ENCODE data around the gene SLC29A1.

SLC29A1 gene

DNA sequence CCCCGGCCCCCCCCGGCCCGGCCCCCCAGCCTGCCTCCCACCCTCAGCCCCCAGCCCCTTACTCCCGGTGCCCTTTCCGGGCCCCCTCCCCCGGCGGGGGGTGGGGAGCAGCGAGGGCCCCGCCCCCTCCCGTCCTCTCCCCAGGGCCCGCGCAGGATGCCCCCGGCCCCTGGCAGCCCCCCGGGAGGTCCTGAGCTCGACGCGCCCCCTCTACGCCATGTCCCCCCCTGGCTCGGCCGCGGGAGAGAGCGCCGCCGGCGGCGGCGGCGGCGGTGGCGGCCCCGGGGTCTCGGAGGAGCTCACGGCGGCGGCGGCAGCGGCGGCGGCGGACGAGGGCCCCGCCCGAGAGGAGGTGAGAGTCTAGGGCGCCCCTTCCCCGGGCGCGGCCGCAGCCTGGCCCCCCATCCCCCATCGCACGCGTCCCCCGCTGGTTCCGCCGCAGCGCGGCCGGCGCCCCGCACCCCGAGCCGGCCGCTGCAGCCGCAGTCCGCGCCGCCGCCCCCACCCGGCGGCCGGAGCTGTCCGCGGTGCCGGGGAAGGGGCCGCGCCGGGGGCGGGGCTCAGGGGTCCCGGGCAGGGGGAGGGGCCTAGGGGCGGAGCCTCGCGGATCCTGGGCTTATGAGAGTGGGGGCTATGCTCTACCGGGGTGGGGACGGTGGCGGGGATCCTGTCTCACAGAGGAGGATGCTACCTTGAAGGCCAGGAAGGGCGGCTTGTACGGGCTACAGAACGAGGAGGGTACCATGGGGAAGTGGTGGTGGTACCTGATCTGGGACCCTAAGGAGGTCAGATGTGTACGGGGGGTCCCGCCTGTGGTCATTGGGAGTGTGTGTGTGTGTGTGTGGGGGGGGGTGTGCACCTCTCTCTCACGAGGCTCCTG, 47.4 kb downstream of the SLC29A1 start:
- no peak for DNase-seq

DNA sequence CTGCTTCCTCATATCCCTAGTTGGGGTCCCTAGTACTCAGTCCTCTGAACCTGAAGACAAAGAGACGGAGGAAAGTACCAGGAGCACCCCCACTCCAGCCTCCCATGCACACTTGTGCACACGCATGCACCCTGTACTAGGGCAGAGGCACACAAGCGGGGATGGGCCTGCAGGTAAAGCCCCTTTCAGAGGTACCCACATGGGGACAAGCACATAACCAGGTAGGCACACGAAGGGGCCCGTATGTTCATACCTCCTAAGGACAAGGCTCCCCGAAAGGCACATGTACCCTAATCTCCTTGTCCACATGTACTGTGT, 48.0 kb downstream of the SLC29A1 start:
- no peak for DNase-seq

DNA sequence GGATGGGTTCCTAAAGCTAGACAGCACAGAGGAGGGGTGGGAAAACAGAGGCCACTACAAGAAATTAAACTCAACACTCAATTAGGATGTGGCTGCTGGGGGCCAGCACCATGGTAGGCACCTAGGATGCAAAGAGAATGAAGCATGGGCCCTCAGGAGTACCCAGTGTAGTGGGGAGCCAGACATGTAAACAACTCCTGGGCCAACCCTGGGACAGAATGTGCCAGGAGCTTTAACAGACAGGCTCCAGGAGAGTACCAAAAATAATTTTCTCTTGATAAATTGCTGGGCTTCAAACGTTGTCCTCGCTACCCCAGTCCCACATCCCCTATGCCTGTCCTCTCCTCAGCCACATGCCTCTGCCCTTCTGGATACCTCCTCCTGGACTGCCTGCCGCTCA, 48.5 kb downstream of the SLC29A1 start:
- DNase-seq, result no peak

DNA sequence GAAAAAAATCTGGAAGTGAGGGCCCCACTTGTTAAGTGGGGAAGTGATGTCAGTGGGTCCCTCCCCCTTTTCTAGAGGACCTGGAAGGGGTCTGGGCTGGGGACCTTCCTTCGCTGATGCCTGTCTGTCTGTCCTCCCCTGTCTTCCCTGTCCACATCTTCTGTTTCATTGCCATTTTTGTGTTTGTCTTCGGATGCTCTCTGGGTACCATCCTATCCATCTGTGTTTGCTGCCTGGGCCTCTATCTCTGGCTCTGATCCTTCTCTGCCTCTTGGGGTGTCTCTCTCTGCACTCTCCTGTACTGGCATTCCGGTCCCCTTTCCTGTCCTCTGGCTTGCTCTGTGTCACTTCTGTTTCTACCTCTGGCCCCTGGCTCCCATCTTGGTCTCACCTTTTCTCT, 49.1 kb downstream of the SLC29A1 start:
- DNase-seq, result no peak

DNA sequence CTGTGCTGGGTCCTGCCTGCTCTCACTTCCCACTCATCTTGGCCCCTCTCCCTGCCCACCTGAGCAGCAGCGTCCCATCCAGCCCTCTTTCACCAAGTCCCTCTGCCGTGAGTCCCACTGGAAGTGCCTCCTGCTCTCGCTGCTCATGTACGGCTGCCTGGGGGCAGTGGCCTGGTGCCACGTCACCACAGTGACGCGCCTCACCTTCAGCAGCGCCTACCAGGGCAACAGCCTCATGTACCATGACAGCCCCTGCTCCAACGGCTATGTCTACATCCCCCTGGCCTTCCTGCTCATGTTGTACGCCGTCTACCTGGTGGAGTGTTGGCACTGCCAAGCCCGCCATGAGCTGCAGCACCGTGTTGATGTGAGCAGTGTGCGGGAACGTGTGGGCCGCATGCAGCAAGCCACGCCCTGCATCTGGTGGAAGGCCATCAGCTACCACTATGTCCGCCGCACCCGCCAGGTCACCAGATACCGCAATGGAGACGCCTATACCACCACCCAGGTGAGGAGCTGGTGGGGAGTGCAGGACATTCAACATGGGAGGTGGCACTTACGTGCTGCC, 49.7 kb downstream of the SLC29A1 start:
- DNase-seq, result no peak

DNA sequence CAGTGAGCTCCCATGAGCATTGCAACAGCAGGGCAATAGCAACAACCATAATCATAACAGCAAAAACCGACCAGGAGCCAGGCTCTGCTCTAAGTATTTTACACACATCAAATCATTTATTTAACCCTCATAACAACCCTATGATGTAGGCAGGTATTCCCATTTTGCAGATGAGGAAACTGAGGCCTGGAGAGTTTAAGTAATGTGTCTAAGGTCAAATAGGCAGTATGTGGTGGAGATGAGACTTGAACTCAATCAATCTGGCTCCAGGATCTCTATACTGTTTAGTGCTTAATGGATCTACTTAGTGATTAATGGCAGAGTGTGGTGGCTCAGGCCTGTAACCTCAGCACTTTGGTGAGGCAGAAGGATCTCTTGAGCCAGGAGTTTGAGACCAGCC, 50.2 kb downstream of the SLC29A1 start:
- DNase-seq, result no peak

DNA sequence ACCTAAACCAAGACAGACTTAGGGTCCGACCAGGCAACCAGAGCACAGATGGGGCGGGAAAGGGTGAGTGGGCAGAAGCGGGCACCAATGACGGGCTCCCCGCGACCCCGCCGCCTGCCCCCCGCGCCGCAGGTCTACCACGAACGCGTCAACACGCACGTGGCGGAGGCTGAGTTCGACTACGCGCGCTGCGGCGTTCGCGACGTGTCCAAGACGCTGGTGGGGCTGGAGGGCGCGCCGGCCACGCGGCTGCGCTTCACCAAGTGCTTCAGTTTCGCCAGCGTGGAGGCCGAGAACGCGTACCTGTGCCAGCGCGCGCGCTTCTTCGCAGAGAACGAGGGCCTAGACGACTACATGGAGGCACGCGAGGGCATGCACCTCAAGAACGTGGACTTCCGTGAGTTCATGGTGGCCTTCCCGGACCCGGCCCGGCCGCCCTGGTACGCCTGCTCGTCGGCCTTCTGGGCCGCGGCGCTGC, 51.9 kb downstream of the SLC29A1 start:
- no peak for DNase-seq

DNA sequence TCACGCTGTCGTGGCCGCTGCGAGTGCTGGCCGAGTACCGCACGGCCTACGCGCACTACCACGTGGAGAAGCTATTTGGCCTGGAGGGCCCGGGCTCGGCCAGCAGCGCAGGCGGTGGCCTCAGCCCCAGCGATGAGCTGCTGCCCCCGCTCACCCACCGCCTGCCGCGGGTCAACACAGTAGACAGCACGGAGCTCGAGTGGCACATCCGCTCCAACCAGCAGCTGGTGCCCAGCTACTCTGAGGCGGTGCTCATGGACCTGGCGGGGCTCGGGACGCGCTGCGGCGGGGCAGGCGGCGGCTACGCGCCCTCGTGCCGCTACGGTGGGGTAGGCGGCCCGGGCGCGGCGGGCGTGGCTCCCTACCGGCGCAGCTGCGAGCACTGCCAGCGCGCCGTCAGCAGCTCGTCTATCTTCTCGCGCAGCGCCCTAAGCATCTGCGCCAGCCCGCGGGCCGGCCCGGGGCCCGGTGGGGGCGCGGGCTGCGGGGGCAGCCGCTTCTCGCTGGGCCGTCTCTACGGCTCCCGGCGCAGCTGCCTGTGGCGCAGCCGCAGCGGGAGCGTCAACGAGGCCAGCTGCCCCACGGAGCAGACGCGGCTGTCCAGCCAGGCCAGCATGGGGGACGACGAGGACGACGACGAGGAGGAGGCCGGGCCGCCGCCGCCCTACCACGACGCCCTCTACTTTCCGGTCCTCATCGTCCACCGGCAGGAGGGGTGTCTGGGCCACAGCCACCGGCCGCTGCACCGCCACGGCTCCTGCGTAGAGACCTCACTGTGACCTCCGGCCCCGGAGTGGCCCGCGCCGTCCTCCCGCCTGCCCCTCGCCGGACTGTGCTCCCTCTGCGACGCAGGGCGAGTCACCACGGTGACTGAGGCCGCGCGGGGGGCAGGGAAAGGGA, 52.6 kb downstream of the SLC29A1 start:
- no peak for DNase-seq

DNA sequence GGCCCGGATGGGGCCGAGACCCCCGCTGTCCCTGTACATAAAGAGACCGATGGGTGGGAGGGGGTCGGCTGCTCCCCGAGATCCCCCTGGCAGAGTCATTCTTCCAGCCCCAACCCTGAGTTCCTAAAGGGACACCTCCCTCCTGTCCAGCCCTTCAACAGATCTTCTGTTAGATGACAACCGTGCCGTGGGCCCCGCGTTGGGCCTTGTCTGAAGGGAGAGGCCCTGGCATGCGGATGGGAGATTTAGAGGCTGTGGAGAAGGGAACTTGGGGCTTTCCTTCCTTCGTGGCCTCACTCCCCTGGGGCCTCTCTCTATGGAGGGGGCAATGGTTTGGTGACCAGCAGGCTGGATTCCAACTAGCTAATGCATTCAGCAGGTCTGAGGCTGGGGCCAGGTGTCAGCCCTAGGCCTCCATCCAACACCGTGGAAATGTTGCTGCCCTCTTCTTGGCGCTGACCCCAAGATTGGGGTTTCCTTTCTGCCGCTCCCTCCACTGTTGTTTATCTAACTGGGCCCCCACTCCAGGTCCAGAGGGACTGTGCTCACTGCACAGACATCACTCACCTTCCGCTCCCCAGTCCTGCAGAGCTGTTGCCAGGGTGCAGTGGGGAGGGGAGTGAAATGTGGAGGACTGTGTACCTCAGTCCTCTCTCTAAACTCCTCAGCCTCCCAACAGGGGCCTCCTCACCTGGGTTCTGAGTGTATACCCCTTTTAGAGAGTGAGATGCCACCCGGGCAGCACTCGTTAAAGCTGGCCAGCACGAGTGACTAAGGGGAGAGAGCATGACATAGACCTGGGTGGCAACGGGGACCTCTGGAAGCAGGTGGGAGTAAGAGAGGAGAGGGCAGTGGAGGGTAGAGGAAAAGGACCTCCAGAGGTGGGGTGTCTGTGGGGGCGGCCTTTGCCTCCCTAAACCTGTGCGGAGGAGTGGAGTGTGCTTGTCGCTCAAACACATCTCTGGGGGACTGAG, 53.6 kb downstream of the SLC29A1 start:
- no peak for DNase-seq

DNA sequence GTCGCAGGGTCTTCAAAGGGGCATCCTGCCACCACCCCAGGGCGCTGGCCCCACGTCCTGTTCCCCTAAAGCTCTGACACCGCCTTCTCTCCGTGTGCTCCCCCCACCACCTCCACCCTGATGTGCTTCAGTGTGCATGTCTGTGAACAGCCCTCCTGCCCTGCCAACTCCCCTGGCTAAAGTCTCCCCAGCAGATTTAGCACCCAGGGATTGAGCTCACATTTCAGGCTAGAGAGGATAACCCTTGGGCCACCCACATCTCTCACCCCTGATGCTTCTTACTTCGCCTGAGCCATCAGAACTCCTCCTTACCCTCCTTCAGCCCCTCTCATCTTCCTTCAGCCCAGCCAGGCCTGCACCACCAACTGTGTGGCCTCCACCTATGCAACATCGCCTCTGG, 54.4 kb downstream of the SLC29A1 start:
- no peak for DNase-seq

DNA sequence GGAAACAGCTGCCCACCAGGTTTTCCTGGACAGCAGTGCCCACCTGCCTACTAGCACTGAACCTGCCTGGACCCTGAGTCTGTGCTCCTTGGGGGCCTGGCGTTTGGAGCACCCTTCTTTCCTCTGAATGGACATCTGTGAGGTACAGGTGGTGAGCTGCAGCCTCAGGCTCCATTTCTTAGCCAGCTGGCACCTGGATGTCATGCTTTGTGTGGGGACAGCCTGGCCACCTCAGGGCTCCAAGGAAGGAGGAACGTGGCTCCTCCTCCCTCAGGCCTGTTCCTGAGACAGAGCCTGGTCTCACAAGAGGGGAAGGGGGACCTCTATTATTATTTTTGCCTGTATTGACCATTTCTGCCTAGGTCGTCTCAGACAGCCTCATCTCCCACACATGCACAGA, 54.9 kb downstream of the SLC29A1 start:
- DNase-seq, result no peak

DNA sequence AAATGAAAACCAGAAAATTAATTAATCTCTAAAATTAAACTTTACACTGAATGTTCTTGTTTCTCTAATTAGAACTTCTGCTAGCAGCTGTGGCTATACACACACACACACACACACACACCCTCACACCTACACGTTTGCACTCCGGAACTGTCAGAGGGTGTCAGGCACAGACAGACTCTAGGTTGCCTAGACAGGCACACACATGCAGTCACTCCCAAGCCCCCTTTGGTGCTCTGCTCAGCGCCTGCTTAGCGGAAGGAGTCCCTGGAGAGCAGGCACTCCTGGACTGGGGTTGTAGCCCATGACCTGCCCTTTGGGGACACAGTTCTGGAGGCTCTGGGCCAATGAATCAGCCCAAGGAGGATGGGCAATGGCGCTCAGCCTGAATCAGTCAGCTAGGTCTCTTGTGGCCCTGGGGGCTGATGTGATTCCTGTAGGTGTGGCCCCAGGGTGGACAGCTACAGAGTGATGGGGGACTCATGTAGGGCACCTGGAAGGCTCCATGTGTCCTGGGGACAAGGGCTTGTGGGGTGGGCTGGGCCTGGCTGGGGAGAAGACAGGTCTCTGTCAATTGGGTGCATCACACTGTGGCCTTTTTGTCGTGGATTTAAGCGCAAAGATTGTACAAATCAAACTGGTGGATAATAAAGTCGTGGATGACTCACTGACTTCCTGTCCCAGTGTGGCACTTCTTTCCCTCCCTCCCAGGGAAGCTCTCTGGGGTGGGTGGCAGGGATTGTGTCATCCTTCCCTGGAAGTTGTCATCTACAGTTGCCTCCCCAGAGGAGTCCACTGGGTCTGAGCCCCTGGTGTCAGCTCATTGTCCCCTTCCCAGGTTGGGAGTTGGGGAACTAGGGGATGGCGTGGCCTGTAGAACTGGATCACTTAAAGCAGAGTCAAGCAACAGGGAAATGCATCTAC, 55.6 kb downstream of the SLC29A1 start:
- DNase-seq, result no peak
